ACC112 (cell line): ENCODE data around the gene HNMT.

ENCODE experiments used
- H2AFZ ChIP-seq: fragments of 200-600 bp; sonication (generic); one replicate; pipeline ENCODE4 v1.6.0; 2017; ENCODE audit warnings: antibody characterized with exemption, low read length; ENCODE audit not compliant: unreplicated experiment
- H3K27ac ChIP-seq: fragments of 200-600 bp; sonication (generic); 2 replicates; pipeline ENCODE4 v1.5.1; 2014; ENCODE audit warnings: low read depth, mild to moderate bottlenecking, antibody characterized with exemption, low read length, moderate library complexity
- H3K27me3 ChIP-seq: fragments of 200-600 bp; sonication (generic); 2 replicates; pipeline ENCODE4 v1.6.1; 2014; ENCODE audit warnings: mild to moderate bottlenecking, antibody characterized with exemption, low read length, moderate library complexity, mixed read lengths; ENCODE audit not compliant: insufficient read depth
- H3K36me3 ChIP-seq: fragments of 200-600 bp; sonication (generic); 2 replicates; pipeline ENCODE4 v1.6.1; 2016; ENCODE audit warnings: mild to moderate bottlenecking, antibody characterized with exemption, low read length, moderate library complexity, mixed read lengths; ENCODE audit not compliant: insufficient read depth
- H3K4me1 ChIP-seq: fragments of 200-600 bp; sonication (generic); one replicate; pipeline ENCODE4 v1.6.1; 2016; ENCODE audit warnings: low read length, mixed read lengths; ENCODE audit not compliant: insufficient read depth, unreplicated experiment, control insufficient read depth
- H3K4me3 ChIP-seq: fragments of 200-600 bp; sonication (generic); 2 replicates; pipeline ENCODE4 v1.5.1; 2014; ENCODE audit warnings: mild to moderate bottlenecking, low read depth, low read length
- H3K79me2 ChIP-seq: fragments of 200-600 bp; sonication (generic); one replicate; pipeline ENCODE4 v1.6.0; 2016; ENCODE audit warnings: low read length; ENCODE audit not compliant: control insufficient read depth, unreplicated experiment, insufficient read depth

The HNMT gene

DNA sequence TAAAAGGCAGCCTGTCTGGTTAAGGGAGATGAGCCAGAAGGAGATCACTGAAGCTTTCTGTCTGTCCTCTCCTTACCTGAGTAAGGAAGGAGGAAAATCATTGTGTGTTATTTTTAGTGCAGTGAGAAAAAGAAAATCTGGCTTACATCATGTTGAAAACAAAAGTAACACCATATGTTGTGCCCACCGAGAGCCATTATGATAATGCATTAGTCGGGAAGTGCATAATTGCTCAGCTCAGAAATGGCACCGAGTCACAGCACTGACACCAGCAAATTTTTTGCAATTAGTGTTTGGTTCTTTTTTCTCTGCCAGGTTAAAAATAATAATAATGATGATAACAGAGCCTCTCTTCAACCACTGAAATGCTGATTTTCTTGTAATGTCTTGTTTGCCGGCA lies 46.6 kb downstream of the HNMT start:
- Histone ChIP-seq H2AFZ (no peak overlapping the region), H3K4me1 (no peaks in the 10 kb centered on the region), H3K36me3 (no peaks in the 10 kb centered on the region), H3K27ac (no peak overlapping the region), H3K27me3 (no peaks in the 10 kb centered on the region), H3K4me3 (no peak overlapping the region), H3K79me2 (no peaks in the 10 kb centered on the region)

DNA sequence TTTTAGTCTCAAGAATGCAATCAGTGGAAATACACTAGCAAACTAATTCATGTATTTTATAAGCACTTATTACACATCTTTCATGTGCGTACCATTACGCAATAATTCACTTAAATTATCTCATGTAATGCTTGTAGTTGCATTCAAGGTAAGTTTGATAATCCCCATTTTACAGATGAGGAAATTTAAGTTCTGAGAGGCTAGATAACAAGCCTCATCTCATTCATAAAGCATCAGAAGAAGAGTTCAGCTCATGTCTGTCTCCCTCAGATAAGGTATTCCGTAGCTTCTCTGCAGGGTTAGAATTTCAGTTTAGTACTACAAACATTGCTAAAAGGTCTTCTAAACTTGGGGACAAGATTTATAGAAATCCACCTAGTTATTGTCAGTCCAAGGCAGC lies 47.8 kb downstream of the HNMT start:
- no peak overlapping the region for H2AFZ ChIP-seq
- no peaks in the 10 kb centered on the region for H3K4me1 ChIP-seq
- no peak overlapping the region for H3K4me3 ChIP-seq
- no peaks in the 10 kb centered on the region for H3K27me3 ChIP-seq
- no peak overlapping the region for H3K27ac ChIP-seq
- H3K79me2 ChIP-seq, result no peaks in the 10 kb centered on the region
- no peaks in the 10 kb centered on the region for H3K36me3 ChIP-seq

DNA sequence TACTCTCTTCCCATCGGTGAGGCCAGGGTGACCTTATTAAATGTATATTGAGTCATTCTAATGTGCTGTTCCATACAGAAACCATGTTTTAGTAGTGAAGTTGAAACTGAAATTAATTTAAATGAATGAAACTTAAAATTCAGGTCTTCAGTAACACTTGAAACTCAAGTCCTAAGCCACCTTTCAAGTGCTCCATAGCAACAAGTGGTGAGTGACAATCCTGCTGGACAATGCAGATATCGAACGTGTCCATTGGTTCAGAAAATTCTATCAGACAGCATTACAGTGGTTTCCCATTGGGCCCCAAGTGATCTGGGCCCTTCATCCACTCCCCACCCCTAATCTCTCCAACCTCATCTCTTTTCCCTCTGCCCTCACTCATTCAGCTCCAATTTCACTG lies 48.7 kb downstream of the HNMT start:
- H3K36me3 ChIP-seq, result no peaks in the 10 kb centered on the region
- no peaks in the 10 kb centered on the region for H3K4me1 ChIP-seq
- H3K27ac ChIP-seq, result no peak overlapping the region
- H3K27me3 ChIP-seq, result no peaks in the 10 kb centered on the region
- H2AFZ ChIP-seq, result no peak overlapping the region
- no peaks in the 10 kb centered on the region for H3K79me2 ChIP-seq
- no peak overlapping the region for H3K4me3 ChIP-seq

DNA sequence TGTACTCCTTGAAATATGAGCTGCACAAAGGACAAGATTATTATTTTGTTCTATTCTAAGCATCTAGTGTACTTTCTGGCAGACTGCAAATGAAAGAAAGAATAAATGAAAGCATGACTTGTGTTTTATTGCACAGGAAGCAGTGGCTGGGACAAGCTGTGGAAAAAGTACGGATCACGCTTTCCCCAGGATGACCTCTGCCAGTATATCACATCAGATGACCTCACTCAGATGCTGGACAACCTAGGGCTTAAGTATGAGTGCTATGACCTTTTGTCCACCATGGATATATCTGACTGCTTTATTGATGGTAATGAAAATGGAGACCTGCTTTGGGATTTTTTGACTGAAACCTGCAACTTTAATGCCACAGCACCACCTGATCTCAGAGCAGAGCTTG lies 49.4 kb downstream of the HNMT start:
- Histone ChIP-seq H3K27me3 (no peaks in the 10 kb centered on the region), H3K4me1 (no peaks in the 10 kb centered on the region), H2AFZ (no peak overlapping the region), H3K27ac (no peak overlapping the region), H3K4me3 (no peak overlapping the region), H3K36me3 (no peaks in the 10 kb centered on the region), H3K79me2 (no peaks in the 10 kb centered on the region)

DNA sequence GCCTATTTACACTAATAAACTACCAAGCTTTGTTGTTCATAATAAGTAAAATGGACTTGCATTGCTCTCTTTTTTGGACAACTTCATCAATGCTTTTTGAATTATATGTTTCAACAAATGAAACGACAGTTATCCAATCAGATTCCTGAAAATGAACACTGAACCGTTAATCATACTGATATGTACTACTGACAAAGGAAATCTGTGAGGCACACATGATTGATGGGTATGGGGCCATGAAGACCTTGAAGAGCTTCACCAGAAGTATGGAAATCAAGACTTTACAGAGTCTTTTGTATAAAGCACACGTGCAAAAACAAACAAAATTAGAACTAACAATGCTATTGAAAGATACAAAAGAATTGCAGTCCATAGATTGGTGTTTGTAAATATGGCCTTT lies 51.2 kb downstream of the HNMT start:
- Histone ChIP-seq H3K36me3 (no peaks in the 10 kb centered on the region), H3K27ac (no peak overlapping the region), H3K4me3 (no peak overlapping the region), H3K4me1 (no peaks in the 10 kb centered on the region), H2AFZ (no peak overlapping the region), H3K27me3 (no peaks in the 10 kb centered on the region), H3K79me2 (no peaks in the 10 kb centered on the region)

DNA sequence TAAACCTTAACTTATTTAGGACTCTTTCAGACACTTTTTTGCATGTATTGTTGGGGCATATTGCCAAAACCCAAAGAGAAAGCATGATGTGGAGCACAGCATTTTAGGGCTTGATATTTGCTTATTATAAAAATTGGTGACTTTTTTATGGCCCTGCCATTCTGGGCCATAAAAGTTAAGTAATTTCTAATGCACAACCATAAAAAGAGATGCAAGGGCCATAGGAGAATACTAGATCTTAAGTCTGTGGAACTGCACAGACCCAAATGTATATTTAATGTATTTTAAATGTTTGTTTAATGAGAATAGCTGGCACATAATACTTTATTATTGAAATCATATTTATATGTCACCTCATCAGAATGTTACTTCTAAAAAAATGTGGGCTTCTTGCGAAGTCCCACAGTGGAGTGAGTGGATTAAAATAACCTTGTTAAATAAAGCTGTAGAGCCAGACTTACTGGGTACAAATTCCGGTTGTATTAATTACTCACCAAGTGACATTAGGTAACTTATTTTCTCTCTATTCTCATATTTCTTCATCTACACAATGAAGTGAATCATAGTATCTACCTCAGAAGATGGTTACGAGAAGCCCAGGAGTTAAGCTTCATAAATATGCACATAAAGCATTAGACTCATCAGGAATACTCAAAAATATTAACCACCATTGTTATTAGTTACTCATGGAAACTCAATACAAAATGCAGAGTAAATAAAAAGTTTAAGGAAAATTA lies 52.2 kb downstream of the HNMT start:
- H3K27ac ChIP-seq, result no peak overlapping the region
- H3K79me2 ChIP-seq, result no peaks in the 10 kb centered on the region
- H3K36me3 ChIP-seq, result no peaks in the 10 kb centered on the region
- no peaks in the 10 kb centered on the region for H3K27me3 ChIP-seq
- no peak overlapping the region for H2AFZ ChIP-seq
- H3K4me3 ChIP-seq, result no peak overlapping the region
- H3K4me1 ChIP-seq, result no peaks in the 10 kb centered on the region

DNA sequence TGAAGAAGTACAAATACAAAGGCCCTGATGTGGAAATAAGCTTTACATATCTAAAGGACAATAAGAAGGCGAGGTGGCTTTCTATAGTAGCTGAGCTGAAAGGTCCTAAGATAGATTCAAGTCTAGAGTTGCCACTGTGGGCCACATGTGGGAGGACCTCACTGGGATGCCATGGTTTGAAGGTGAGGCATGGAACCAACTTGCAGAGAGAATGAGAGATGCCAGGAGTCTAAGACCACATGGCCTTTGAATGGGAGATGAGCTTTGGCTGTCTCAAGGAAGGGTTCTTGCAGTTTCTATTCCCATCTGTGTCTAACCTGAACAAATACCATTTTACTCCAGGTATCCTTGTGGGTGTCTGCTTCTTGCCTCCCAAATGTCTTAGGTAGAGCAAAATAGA lies 53.6 kb downstream of the HNMT start:
- Histone ChIP-seq H3K4me3 (no peak overlapping the region), H3K27ac (no peak overlapping the region), H3K79me2 (no peaks in the 10 kb centered on the region), H3K4me1 (no peaks in the 10 kb centered on the region), H2AFZ (no peak overlapping the region), H3K36me3 (no peaks in the 10 kb centered on the region), H3K27me3 (no peaks in the 10 kb centered on the region)

DNA sequence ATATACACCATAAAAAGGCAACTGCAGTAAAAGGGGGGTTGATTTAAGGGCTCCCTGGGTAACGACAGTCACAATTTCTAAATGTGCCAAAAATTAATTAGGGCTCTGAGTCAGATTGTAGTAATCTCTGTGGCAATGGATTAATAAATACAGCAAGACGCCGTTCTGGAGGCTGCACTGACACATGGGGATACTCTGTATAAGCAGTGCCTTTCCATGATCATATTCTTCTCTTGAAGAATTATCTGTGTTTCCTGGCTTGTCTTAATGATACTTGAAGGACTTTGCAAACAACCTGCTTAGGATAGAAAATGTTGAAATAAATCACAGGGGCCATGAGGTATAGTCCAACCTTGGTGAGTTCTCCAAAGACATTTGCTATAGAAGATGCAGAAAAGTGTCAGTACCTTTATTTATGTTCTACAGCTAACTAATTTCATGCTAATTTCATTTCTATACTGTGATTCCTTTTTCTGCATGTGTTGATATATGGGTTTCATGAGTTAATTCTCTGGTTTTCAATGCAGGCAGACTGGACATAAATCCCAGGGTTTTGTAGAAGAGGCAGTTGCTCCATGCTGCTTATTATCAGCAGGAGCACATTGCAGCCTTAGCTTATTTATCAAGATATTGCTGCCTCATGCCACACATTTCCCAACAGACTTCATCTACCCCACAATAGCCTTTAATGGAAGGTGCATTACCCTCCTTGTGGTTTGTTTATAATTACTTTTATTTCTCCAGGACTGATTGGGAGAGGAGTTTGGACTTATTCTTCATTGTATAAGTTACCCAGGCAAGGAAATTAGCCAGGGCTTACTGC lies 54.8 kb downstream of the HNMT start:
- Histone ChIP-seq H3K27ac (no peak overlapping the region), H2AFZ (no peak overlapping the region), H3K4me1 (no peaks in the 10 kb centered on the region), H3K4me3 (no peak overlapping the region), H3K79me2 (no peaks in the 10 kb centered on the region), H3K36me3 (no peaks in the 10 kb centered on the region), H3K27me3 (no peaks in the 10 kb centered on the region)

DNA sequence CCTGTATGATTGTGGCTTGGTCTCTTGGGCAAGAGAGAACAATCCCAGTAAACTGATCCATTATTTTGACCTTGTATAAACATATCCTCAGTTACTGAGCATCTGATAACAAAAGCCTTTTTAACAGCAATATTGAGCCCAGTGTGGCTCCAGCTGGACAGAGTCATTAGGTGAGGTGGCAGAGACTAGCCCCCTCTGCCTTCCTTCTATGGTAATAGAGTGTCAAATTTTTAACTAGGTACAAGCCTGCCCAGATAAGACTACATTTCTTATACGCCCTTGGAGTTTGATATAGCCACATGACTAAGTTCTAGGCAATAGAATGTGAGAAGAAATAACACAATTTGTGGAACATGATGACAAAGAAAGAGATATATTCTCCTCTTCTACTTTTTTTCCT lies 56.2 kb downstream of the HNMT start:
- H3K79me2 ChIP-seq, result no peaks in the 10 kb centered on the region
- H3K4me3 ChIP-seq, result no peak overlapping the region
- no peaks in the 10 kb centered on the region for H3K27me3 ChIP-seq
- no peaks in the 10 kb centered on the region for H3K36me3 ChIP-seq
- no peaks in the 10 kb centered on the region for H3K4me1 ChIP-seq
- H3K27ac ChIP-seq, result no peak overlapping the region
- H2AFZ ChIP-seq, result no peak overlapping the region

DNA sequence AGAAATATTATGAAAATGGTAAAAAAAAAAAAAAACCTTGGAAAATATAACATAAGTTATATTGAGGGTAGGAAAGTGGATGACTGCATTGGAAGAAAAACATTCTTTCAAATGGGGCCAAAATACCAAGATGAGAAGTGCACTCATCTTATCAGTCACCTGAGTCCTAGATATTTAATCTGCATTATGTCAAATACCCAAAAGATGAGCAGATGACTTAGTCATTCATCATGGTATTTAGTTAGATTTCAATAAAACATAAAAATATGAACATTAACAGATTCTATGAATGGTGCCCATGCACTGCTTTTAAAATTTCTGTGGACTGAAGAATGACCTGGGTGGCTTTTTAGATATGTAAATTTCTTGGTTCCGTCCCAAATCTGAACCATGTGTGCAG lies 56.9 kb downstream of the HNMT start:
- no peak overlapping the region for H3K4me3 ChIP-seq
- no peaks in the 10 kb centered on the region for H3K4me1 ChIP-seq
- H3K27ac ChIP-seq, result no peak overlapping the region
- H2AFZ ChIP-seq, result no peak overlapping the region
- no peaks in the 10 kb centered on the region for H3K27me3 ChIP-seq
- H3K36me3 ChIP-seq, result no peaks in the 10 kb centered on the region
- no peaks in the 10 kb centered on the region for H3K79me2 ChIP-seq

DNA sequence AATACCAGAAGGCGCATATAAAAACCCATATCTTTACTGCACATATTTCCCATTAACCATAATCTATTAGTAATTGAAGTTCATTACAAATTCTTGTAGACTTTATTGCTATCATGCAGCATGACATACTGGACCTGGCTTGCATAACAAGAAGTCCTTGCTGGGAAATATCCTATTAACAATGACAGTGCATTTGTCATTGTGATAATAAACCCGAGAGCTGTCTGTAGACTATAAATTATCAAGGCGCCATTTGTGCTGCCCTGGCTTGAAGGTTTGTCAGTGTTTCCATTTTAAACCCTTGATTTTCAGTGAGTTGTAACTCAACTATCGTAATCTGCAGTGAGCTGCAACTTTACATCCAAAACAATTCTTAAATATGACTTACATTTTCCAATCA lies 59.0 kb downstream of the HNMT start:
- Histone ChIP-seq H3K27ac (no peak overlapping the region), H3K36me3 (no peaks in the 10 kb centered on the region), H3K4me1 (no peaks in the 10 kb centered on the region), H3K4me3 (no peak overlapping the region), H2AFZ (no peak overlapping the region), H3K27me3 (no peaks in the 10 kb centered on the region), H3K79me2 (no peaks in the 10 kb centered on the region)
